ENCODE results near the gene RHBDD3.

RHBDD3 gene

GRCh38 chr22:29313576-29314466 is 46.0 kb upstream of the RHBDD3 start:
- TF ChIP-seq CTCF (IDR thresholded peaks at IDR 0.05), result no peak
- DNase-seq, result no peak
- Mint-ChIP-seq H3K9me3 (peaks cover 16% of the 10 kb centered on the region), H3K36me3 (ENCODE audit: low read depth) (no peaks in the 10 kb centered on the region), H3K4me3 (peak overlapping the region; percentile 71), H3K4me1 (peaks cover 27% of the 10 kb centered on the region), H3K27me3 (ENCODE audit: low read depth, poor library complexity) (peaks cover 50% of the 10 kb centered on the region), H3K27ac (no peak overlapping the region)

- DNase-seq, result no peak
- peaks cover 27% of the 10 kb centered on the region for H3K4me1 Mint-ChIP-seq
These were observed 45.4 kb upstream of the RHBDD3 start for GRCh38 chr22:29313126-29313575.

GRCh38 chr22:29312218-29313125 is 44.7 kb upstream of the RHBDD3 start:
- no peak for DNase-seq
- TF ChIP-seq CTCF (IDR thresholded peaks at IDR 0.05), result no peak
- Mint-ChIP-seq H3K27me3 (ENCODE audit: low read depth, poor library complexity) (peaks cover 49% of the 10 kb centered on the region), H3K36me3 (ENCODE audit: low read depth) (no peaks in the 10 kb centered on the region), H3K9me3 (peaks cover 16% of the 10 kb centered on the region), H3K27ac (no peak overlapping the region), H3K4me3 (no peak overlapping the region), H3K4me1 (peaks cover 27% of the 10 kb centered on the region)

More at GRCh38 chr22:29313126-29313575, 45.4 kb upstream of the RHBDD3 start:
- H3K27ac Mint-ChIP-seq, result no peak overlapping the region
- peak; percentile 65 for TF ChIP-seq CTCF (IDR thresholded peaks at IDR 0.05)
- H3K36me3 Mint-ChIP-seq (ENCODE audit: low read depth), result no peaks in the 10 kb centered on the region
- H3K27me3 Mint-ChIP-seq (ENCODE audit: low read depth, poor library complexity), result peaks cover 50% of the 10 kb centered on the region
- no peak overlapping the region for H3K4me3 Mint-ChIP-seq
- H3K9me3 Mint-ChIP-seq, result peaks cover 16% of the 10 kb centered on the region

- no peak for TF ChIP-seq CTCF (IDR thresholded peaks at IDR 0.05)
- no peak overlapping the region for H3K4me3 Mint-ChIP-seq
- H3K27ac Mint-ChIP-seq, result no peak overlapping the region
- H3K4me1 Mint-ChIP-seq, result peaks cover 27% of the 10 kb centered on the region
- H3K27me3 Mint-ChIP-seq (ENCODE audit: low read depth, poor library complexity), result peaks cover 41% of the 10 kb centered on the region
- DNase-seq, result no peak
- H3K36me3 Mint-ChIP-seq (ENCODE audit: low read depth), result no peaks in the 10 kb centered on the region
- H3K9me3 Mint-ChIP-seq, result peaks cover 8% of the 10 kb centered on the region
These were observed 43.9 kb upstream of the RHBDD3 start for GRCh38 chr22:29311464-29312217.

GRCh38 chr22:29310863-29311339 is 43.1 kb upstream of the RHBDD3 start:
- H3K4me3 Mint-ChIP-seq, result no peak overlapping the region
- H3K27ac Mint-ChIP-seq, result no peak overlapping the region
- H3K9me3 Mint-ChIP-seq, result peaks cover 6% of the 10 kb centered on the region
- H3K27me3 Mint-ChIP-seq (ENCODE audit: low read depth, poor library complexity), result peaks cover 34% of the 10 kb centered on the region
- no peaks in the 10 kb centered on the region for H3K36me3 Mint-ChIP-seq (ENCODE audit: low read depth)
- H3K4me1 Mint-ChIP-seq, result peaks cover 29% of the 10 kb centered on the region
- TF ChIP-seq CTCF (IDR thresholded peaks at IDR 0.05), result no peak
- DNase-seq, result peak; percentile 84
